GM18499 (cell line): ENCODE measurements around the gene CYGB.
"Not testable (repeated sequence)": the region's sequence is repeated elsewhere in the genome, so short reads cannot be mapped to it uniquely, and the experiment has no call there.

Experiments
- ATAC-seq: cut with Tn5 transposase; IDR thresholded peaks from one replicate; pipeline ENCODE4 v1.9.1; 2021; ENCODE audit warnings: moderate number of reproducible peaks; ENCODE audit not compliant: insufficient read depth, unreplicated experiment

The CYGB gene

DNA sequence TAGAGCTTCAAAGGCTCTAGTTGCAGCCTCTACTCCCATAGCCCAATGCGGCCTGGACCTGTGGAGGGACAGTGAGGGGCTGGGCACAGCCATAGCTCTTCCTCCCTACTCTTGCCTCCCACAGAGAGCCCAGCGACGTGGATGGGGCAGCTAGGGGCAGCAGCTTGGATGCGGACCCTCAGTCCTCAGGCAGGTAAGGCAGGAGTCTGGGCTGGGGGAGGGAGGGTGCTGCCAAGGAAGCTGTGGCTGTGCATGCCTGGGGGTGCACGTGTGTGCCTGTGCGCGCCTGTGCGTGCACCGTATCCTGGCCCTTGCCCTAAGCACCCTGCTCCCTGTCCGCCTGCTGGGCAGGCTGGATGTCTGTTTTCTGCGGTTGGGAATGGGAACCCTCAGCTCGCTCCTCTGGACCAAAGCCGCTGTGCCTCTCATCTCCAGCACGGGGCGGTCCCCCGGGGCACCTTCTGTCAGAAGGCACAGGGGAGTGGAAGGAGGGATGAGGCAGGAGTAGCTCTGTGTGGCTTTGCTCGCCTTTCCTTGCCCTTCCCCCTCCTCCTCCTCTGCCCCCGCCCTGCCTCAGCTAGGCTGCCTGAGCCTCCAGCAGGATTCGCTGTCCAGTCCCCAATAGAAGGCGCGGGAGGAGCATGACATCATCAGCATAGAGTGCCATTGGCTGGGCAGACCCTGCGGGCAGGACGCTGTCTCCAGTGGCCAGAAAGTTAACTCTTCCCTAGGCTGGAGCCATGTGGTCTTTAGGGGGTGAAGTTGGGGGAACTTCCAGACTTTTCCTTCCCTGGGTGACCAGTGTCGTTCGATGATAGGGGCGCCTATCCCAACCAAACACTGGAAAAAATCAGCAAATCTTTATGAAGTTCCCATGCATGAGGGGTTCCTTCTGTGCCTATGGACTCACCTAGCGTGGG, 3.1 kb upstream of the CYGB start:
- ATAC-seq: no peak

DNA sequence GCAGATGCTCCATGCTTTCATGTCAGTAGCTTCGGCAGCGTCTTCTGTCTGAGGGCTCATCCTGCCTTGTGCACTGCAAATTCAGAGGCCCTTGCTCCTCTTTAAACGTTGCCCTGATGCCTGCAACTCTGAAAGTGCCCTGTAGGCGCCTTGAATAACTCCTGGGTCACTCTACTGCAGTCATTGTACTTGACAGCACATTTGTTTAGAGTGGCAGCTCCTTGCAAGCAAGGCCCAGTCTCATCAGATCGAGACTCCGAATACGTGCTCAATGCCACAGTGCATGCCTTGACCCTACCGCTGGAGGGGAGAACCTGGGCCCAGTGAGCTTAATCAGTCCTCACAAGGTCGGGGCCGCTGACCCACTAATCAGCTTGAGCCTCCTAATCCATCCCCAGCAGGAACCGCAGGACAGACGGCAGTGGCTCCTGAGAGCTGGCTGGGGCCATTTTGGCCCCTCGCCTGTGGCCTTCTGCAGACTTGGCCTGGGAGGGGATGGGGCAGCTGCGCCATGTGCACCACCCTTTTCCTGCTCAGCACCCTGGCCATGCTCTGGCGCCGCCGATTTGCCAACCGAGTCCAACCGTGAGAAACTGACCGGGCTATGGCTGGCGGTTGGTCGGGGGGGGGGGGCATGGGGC, 2.2 kb upstream of the CYGB start, which contains the start of gene PRCD:
PRCD (plus strand) TSS at position 414 of the 641 bp plus-strand sequence; CDS start at position 512, 98 bp downstream.
- ATAC-seq: no peak

DNA sequence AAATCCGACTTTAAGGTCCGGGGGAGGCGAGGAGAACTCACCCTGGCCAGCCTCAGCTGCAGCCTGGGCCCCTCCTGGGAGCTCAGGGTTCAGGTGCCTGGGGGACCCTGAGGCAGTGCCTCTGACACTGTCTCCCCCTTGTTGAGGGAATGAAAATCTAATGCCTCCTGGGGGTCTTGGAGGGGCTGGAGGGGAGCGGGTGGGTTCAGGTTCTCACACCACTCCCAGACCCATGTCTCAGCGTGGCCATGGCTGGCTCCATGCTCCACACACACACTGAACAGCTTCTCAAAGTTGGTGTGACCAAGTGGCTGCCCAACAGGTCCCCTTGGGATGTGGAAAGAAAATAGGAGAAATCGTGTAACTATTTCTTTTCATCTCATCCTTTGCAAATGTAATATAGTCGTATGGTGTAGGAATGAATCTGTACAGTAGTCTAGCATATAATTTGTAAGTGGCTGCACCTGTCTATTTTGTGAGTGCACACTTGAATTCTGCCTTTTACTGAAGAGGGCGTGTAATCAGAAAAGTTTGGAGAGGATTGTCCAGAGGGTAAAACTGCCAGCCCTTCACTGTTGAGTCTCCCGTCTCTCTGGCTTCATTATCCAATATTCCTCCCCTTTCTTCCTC, 1.5 kb upstream of the CYGB start:
- ATAC-seq: no peak

DNA sequence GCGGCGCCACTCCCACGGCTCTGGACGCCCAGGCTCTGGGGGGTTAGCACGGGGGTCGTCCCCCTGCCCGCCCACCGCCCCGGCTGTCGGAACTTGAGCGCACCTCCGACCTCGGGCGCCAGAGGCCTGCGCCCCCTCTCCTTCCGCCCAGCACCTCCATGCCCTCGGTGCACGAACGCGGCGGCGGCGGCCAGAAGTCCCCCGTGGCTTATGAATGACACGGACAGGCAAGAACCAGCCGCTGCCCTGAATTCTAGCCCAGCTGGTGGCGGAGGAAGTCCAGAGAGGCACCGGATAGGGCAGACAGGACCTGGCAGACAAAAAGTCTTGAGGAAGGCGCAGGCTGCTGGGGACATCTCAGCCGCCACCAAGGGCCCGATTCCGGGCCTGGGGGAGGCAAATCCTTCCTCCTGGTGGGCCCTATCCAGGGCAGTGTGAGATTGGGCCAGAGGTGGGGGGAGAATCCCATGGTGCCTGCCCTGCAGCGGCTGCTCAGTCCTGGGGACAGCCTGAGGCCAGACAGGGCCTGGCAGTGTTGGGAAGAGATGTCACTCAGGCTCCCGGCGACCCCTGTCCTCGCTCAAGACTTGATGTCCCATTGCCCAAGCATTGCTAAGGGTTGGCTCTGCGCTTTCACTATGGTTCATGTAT, 897 bp upstream of the CYGB start:
- ATAC-seq: no peak

DNA sequence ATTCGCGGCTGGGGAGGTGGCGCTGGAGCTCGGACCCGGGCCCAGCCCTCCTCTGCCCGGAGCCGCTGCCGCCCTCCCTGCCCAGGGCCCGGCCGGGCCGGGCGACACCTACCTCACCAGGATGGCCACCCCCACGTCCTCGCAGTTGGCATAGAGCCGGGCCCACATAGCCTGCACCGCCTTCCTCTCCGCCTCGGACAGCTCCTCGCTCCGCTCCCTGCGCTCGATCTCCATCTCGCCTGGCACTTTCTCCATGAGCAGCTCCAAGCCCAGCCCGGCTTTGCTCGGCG, 276 bp downstream of the CYGB start:
- ATAC-seq: no peak

DNA sequence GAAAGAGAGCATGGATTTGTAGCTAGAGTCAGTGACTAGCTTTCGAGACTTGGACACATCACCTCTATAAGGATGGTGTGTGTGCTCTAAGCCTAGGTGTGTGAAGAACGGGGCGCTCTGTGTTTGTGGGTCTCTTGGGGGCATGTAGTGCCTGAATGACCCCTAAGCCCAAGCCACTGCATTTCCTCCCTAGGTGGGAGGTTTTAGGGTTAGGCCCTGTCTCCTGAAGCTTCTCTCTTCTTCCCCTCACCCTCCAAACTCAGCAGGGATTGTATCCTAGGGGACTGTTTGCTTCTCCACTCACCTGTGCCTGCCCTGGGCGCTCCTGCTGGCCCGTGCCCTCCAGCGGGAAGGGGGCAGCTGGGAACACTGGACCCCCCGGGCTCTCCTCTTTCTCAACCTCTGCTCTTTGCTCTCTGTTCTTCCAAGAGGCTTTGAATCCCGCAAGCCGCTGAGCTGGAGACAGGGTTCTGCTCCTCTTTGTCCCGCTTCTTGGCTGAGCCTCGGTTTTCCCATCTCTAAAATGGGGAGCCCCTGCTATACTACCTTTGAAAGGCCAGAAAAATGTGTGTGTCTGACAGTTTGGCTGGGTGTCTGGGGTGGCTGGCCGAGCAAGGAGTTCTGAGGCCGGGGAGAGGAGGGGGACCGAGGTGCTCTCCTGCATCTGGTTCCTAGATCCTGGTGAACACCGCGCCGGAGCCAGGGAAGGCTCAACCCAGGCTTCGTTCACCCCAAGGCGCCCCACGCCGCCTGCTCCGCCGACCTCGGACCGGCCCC, 810 bp downstream of the CYGB start:
- no peak for ATAC-seq

DNA sequence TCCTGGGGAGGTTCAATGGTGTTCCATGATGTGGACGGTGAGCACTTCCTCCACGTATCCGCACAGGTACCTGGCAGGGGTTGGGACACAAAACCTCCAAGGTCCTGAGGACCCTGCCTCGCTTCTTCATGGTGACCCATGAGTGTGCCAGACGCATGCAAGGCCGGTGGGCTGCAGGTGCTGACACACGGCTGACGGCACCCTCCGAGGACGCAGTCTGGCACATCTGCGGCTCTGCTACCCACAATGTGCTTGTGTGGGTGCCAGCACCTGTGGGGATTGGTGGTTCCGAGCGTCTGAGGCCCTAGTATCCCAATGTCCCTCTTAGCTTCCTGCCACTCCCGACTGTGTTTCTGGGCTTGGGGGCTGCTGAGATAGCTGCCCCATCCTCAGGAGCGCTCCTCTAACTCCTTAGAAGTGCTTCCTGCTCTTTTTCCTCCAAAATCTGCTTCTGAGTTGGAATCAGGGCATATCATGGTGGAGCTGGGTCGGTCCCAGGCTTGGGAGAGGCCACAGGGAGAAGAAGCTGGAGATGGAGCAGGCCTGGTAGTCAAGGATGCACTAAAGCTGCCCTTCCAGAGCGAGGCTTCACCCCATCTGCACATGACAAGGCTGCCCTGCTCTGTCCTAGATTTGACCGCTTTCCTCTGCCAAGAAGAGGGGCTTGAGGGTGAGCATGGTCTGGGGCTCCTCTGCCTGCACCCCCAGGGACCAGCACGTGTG, 1.6 kb downstream of the CYGB start:
- ATAC-seq: no peak

DNA sequence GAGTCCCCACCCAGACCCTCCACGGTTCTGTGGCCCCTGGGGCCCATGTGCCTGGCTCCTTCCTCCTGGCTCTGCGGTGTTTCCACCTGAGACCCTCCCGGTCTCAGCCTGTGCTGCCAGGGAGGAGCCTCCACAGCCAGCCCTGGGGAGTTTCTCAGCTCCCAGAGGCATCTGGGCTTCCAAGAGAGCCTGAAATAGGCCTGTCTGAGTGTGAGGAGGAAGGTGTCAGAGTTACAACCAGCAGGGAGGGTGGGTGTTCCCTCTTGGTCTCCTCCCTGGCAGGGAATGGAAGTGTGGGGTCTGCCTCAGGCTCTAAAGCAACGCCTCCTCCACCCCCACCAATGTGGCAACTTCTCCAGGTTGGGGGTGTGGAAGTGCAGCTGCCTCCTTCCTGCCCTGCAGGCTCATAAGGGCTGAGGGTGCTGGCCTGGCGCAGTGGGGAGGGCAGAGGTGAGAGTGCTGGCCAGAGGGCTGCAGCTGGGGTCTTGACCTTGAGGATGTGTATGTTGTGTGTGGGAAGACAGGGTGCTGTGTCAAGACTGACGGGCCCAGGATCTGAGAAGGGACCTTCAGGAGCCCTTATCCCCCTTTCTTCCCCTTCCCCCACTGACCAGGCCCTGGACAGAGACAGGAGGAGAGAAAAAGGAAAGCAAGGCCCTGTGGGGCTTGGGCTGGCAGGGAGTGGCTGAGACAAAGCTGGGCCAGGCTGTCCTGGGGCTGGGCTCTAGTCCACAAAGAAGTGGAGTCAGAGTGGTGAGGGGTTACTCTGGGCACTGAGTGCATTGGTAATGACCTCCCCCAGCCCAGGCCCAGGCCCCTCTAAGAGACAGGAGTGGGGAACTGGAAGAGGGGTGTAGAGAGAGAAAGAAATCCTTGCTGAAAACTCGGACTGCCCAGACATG, 2.4 kb downstream of the CYGB start:
- ATAC-seq: no peak

DNA sequence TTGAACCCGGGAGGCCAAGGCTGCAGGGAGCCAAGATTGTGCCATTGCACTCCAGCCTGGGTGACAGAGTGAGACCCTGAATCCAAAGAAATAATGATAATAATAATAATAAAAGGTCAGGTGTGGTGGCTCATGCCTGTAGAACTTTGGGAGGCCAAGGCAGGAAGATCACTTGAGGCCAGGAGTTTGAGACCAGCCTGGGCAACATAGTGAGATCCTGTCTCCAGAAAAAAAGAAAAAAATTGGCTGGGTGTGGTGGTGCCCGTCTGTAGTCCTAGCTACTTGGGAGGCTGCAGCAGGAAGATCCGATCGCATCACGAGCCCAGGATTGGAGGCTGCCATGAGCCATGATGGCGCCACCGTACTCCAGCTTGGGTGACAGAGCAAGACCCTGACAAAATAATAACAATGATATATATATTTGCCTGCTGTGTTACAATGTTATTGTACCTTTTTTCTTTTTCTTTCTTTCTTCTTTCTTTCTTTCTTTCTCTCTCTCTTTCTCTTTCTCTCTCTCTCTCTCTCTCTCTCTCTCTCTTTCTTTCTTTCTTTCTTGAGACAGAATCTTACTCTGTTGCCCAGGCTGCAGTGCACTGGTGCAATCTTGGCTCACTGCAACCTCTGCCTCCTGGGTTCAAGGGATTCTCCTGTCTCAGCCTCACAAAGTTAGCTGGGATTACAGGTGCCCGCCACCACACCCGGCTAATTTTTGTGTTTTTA, 3.7 kb downstream of the CYGB start:
- not testable (repeated sequence) for ATAC-seq

DNA sequence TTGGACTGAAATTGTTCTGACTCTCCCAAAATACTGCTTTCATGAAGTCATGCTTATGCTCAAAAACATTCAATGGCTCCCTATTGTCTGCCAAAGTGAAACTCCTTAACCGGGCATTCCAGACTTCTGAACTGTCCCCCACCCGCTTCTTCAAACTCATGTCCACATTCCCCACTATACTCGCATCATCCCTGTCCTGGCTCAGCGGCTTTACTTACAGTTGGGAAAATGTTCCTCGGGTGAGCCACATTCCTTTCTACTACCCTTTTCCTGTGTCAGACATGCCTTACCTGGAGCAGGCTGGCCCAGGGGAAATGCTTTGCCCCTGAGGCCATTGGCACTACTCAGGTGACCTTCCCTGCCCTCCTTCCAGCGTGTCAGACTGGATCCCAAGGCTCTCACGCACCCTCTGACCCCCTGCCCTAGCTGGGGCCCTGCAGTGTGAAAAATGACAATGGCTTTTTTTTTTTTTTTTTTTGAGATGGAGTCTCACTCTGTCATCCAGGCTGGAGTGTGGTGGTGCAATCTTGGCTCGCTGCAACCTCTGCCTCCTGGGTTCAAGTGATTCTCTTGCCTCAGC, 5.3 kb downstream of the CYGB start:
- ATAC-seq: no peak

DNA sequence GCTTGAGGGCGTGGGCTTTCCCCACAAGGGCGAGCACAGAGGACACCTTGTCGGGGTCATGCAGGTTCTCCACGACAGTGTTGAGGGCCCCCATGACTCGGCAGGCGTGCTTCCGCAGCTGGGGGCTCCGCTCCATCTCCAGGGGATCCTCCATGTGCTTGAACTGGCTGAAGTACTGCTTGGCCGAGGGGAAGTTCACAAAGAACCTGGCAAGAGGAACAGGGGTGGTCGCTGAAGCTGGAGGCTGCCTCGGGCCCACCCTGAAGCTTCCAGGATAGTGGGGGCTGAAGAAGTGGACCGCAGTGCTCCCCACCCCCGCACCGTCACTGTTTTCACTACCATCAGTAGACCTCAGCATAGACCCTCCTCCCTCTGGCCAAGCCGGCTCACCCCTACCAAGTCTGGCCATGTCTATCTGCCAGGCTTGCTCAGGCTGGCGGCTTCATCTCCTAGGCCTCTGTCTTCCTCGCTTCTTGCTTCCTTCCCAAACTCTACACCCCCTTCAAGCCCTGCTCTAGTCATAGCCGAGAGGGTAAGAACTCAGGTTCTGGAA, 5.9 kb downstream of the CYGB start:
- ATAC-seq: no peak

DNA sequence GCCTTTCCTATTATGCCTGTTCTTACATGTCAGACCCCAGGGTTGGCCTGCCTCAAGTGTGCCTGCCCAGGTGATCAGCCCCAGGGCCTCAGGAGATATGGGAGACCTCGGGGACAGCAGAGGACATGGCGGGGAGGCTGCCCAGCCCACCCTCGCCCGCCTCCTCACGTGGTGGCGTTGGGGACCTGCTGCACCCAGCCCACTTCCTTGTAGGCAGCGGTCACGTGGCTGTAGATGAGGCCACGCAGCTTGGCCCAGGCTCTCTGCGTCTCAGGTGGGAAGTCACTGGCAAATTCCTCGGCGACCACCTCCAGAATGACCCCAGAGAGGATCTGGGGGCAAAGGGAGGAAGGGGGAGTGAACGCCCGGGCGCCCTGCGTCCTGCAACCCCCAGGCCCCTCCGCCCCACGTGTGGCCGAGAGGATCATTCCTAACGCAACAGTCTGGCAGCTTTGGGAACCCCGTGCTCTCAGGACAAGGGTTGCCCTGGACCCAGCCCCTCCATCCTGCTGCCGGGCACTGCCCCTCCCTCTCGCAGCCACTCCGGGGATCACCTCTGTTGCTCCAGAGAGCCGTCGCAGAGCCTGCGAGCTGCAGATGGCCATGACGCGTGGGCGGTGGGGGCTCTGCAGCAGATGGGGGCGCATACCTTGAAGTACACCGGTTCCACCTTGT, 6.6 kb downstream of the CYGB start:
- ATAC-seq: no peak

DNA sequence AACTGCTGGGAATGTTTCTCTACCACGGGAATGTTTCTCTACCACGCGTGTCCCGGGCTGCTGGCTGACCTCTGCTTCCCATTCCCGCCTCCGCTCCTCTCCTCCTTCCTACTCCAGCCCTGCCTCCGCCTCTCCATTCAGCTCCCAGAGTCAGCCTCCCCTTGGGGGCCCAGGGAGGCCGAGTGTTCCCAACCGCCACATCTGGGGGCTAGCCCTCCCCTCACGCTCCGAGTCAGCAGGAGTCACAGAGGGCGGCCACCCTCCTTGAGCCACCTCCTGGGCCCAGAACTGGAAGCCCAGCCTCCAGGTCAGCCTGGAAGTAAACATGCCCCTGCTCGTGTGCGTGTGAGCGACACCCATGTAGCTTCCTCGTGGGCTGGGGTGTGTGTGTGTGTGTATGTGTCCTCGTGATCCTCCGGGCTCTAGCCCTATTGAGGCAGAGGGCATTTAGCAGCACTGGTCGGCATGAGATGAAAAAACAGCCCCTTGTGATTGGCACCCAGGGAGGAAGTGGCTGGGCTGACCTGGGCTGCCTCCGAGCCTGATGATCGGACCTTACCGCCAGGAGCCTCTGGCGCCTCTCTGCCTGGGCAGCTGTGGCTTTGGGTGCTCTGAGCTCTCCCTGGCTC, 7.3 kb downstream of the CYGB start:
- ATAC-seq: no peak

DNA sequence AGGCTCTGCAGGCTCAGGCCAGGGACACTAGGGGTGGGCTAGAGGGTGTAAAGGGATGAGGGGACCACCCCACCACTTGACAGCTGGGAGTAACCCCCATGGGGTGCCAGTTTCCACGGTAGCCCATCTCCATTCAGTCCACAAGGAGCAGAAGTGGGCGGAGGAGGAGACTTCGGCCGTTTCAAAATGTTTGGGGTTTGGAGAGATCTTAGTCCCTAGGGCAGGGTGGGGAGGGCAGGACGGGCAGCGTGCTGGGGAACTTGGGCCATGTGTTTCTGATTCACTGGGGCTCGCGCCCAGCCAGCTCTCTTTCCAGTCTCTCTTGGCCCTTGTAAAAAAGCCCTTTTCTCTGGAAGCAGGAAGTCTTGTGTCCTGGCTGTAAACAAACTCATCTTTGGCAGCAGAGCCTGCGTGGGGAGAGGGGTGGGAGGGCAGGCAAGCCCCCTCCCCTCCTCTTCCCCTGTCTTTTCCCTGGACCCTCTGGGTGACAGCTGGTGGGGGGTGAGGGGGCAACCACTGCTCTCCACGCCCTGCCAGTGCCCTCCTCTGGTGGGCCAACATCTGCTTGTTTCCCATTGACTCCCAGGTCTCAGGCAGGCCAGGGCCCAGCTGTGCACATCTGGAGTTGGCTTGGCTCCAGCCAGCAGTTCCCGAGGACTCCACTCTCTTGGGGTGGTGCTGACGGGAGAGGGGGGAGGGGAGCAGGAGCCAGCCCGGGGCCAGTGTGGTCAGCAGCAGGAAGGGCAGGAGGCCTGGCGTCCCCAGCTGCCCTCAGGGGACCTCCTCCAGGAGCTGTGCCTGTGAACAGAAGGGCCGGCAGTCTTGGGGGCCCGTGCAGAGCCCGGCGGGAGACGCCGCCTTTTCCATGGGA, 8.1 kb downstream of the CYGB start:
- ATAC-seq: no peak

DNA sequence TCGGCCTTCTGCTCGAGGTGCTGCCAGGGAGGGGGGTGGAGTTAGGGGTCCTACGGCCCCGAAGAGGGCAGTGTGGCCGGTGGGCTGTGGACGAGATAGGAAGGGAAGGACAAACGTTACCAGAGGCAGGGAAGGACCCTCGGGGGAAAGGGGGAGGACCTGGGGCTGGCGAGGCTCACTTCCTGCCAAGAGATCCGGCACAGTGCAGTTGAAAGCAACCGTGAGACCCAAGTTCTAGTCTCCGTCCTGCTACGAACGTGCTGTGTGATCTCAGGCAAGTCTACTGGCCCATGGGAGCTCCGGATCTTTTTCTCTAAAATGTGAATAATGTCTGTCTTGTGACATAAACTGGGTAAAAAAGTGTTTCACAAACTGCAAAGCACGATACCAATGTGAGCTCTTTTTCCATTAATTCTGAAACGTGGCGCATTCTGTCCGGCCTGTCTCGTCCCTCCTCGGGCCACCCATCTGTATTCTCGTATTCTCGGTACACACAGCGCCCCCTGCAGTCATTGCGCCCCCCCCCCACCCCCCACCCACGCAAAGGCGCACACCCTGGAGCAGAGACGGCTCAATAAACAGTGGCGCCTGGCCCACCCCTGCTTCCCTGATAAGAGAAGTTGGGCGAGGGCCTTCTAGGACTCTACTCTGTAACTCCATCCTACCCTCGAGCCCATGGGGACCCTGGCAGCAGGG, 8.8 kb downstream of the CYGB start:
- ATAC-seq: no peak
